ENCODE measurements around the gene COL2A1. TPM values are rescaled to one million over a fixed set of nuclear protein-coding genes. Genes with fewer than 3 reads are reported as not detected.

The COL2A1 gene
- total and polyA plus RNA-seq, 9 of the 15 experiments (the other 6 are each of a cell fraction or from before 2014, with no cell fraction given): 0.46 TPM; not detected in 8

DNA sequence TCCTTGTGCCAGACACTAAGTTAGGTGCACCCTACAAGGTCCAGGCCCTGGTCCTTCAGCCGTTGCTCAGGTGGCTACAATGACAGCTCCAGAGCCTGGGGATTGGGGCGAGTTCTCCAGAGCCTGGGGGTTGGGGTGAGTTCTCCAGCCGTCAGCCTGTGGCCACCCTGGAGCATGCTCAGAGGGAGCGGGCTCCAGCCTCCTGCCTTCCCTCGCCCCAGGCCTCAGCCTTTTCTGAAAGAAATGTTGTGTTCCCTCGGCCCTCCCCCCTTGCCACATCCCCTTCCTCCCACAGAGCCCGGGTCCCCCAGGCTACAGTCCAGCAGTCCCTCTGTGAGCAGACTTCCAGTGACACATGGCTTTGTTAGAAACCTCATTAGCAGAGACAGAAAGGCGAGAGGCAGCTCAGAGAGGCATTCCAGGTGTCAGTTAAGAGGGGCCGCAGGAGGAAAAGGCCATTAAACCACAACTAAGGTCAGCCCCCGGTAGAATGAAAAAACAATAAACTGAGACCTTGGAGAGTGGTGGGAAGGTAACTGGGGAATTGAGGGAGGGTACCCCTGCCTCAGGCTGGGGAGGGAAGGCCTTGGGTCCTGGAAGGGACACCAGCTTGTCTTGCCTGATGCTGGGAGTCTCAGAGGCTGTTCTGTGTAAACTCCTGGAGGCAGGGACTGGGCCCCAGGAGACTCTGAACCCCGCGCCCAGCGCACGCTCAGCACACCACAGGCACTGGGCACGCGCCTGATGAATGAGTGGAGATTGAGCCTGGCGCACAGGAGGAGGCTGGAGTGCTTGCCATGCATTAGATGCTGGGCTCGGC is 23.1 kb upstream of the COL2A1 start:
- POLR2A ChIA-PET: interaction anchor here (1.1 kb wide), 2 partner anchors 10 to 28 kb away, joined by 3 to 4 read pairs; no protein-coding TSS in a partner anchor
- Histone ChIP-seq H2AFZ (ENCODE audit: low read depth, low read length) (no peak overlapping the region; the same call in 1 of the 2 replicates), H3K36me3 (ENCODE audit: control insufficient read depth, insufficient read depth, low read length) (no peaks in the 10 kb centered on the region), H3K4me2 (ENCODE audit: insufficient read depth, low read length) (no peak overlapping the region), H3K27me3 (ENCODE audit: control insufficient read depth in 2 of 2, insufficient read depth in 2 of 2, low read length in 2 of 2) (peaks cover 3 to 13% of the 10 kb centered on the region in 2 experiments; a peak in 4 of 5 replicates), H3K4me3 (no peak overlapping the region), H4K20me1 (replicated peaks; ENCODE audit: control insufficient read depth, insufficient read depth, low read length) (no peaks in the 10 kb centered on the region), H3K9ac (ENCODE audit: insufficient read depth in 1 of 2, low read depth in 2 of 2, low read length in 2 of 2) (no peak overlapping the region), H3K9me1 (ENCODE audit: control insufficient read depth, insufficient read depth, low read length) (no peaks in the 10 kb centered on the region), H3K79me2 (ENCODE audit: control insufficient read depth, insufficient read depth, low read length) (no peaks in the 10 kb centered on the region), H3K4me1 (replicated peaks in 1 of 2; ENCODE audit: control insufficient read depth in 2 of 2, insufficient read depth in 2 of 2, low read length in 2 of 2) (peaks cover 8 to 17% of the 10 kb centered on the region in 2 experiments), H3K9me3 (replicated peaks; ENCODE audit: control insufficient read depth, insufficient read depth, low read depth, low read length) (no peaks in the 10 kb centered on the region), H3K27ac (ENCODE audit: extremely low read depth, low read depth, low read length) (no peak overlapping the region)
- no TSS peak for BruUV-seq (replicated peaks)
- TF ChIP-seq ZNF282 (CRISPR knock-in tag; IDR thresholded peaks at IDR 0.05) (no peak), NRF1 (conservative IDR thresholded peaks at IDR 0.05 in 1 of 2, IDR thresholded peaks at IDR 0.05 in 1 of 2) (peak; percentile 38 to 53; a peak in 3 of 4 replicates), RBM22 (IDR thresholded peaks at IDR 0.05; ENCODE audit: low read depth, low read length, poor library complexity, severe bottlenecking) (no peak), E2F3 (CRISPR knock-in tag; IDR thresholded peaks at IDR 0.05) (no peak)
- no peak for FAIRE-seq
- CTCF ChIA-PET (ENCODE audit: low intra/inter-chr PET ratio): no interaction called here
- in situ Hi-C loops (cut with MboI) (no loop called here), intact Hi-C loops (cut with micrococcal nuclease) (no loop called here)
- no peak for DNase-seq (ENCODE audit: extremely low read depth in 1 of 4, low spot score in 3 of 4)
- ATAC-seq: no peak
- 46% methylated on average over 17 of the region's 18 CpGs for WGBS (ENCODE audit: insufficient coverage, low coverage, missing lambda C conversion rate)
